Measurements from ENCODE around the gene SWT1.
"Not testable (repeated sequence)": the region's sequence is repeated elsewhere in the genome, so short reads cannot be mapped to it uniquely, and the experiment has no call there.

The SWT1 gene

GRCh38 chr1:185292237-185292636 lies 135.3 kb downstream of the SWT1 start:
- no peak for DNase-seq

- no peak for DNase-seq
Observed at GRCh38 chr1:185293967-185294542, 137.1 kb downstream of the SWT1 start.

GRCh38 chr1:185295091-185295490 lies 138.1 kb downstream of the SWT1 start:
- no peak for DNase-seq

GRCh38 chr1:185297982-185298381 lies 141.0 kb downstream of the SWT1 start:
- DNase-seq, result no peak

GRCh38 chr1:185300152-185300551 lies 143.2 kb downstream of the SWT1 start:
- no peak for DNase-seq

GRCh38 chr1:185305419-185305818 lies 148.5 kb downstream of the SWT1 start:
- no peak for DNase-seq

GRCh38 chr1:185308126-185308525 lies 151.2 kb downstream of the SWT1 start:
- no peak for DNase-seq

GRCh38 chr1:185309566-185309965 lies 152.6 kb downstream of the SWT1 start:
- no peak for DNase-seq

GRCh38 chr1:185311589-185312225 lies 154.7 kb downstream of the SWT1 start:
- no peak for DNase-seq

GRCh38 chr1:185312361-185313138 lies 155.6 kb downstream of the SWT1 start:
- DNase-seq, result no peak

GRCh38 chr1:185314411-185314810 lies 157.4 kb downstream of the SWT1 start:
- DNase-seq, result no peak

GRCh38 chr1:185315445-185316071 lies 158.6 kb downstream of the SWT1 start:
- DNase-seq, result no peak

GRCh38 chr1:185316163-185317033 lies 159.4 kb downstream of the SWT1 start:
- peak; percentile 87 for DNase-seq

- DNase-seq, result peak; percentile 91
Observed at GRCh38 chr1:185317034-185317885, 160.3 kb downstream of the SWT1 start, which contains the start of gene IVNS1ABP. TSS of gene IVNS1ABP (minus strand) at chr1:185317243. CDS start at chr1:185309493, 7,750 bp downstream.

- DNase-seq, result peak; percentile 68
Observed at GRCh38 chr1:185317886-185318310, 160.9 kb downstream of the SWT1 start.

- no peak for DNase-seq
Observed at GRCh38 chr1:185318431-185319138, 161.6 kb downstream of the SWT1 start.

GRCh38 chr1:185319139-185319475 lies 162.1 kb downstream of the SWT1 start:
- DNase-seq, result no peak

GRCh38 chr1:185321104-185321503 lies 164.1 kb downstream of the SWT1 start:
- not testable (repeated sequence) for DNase-seq

- not testable (repeated sequence) for DNase-seq
Observed at GRCh38 chr1:185321653-185322221, 164.8 kb downstream of the SWT1 start.

GRCh38 chr1:185322636-185323035 lies 165.7 kb downstream of the SWT1 start:
- DNase-seq, result no peak
